HEK293T (cell line): Measurements from ENCODE around the gene SLC16A11.
"Not testable (repeated sequence)": the region's sequence is repeated elsewhere in the genome, so short reads cannot be mapped to it uniquely, and the experiment has no call there.

Source experiments
- CTCF ChIA-PET: fragments of 350-600 bp; formaldehyde crosslinking; extraction: SDS; loops from one replicate; lab custom pipeline; 2021; ENCODE audit warnings: antibody characterized with exemption, inconsistent platforms; lab: Yijun Ruan, JAX
- POLR2A ChIA-PET: fragments of 350-600 bp; formaldehyde crosslinking; extraction: SDS; loops from one replicate; lab custom pipeline; 2020; ENCODE audit warnings: antibody characterized with exemption, inconsistent platforms; lab: Yijun Ruan, JAX
- DNase-seq: peaks from one replicate; pipeline ENCODE4 v3.0.0; 2012; ENCODE audit warnings: mixed read lengths; ENCODE audit errors: extremely low spot score
- ARNT ChIP-seq: fragments of 450-650 bp; IDR thresholded peaks from 2 replicates; pipeline ENCODE4 v1.6.1; 2017; ENCODE audit warnings: mild to moderate bottlenecking
- BHLHE40 ChIP-seq: fragments of 450-650 bp; IDR thresholded peaks from 2 replicates; pipeline ENCODE4 v1.6.1; 2016; ENCODE audit warnings: mild to moderate bottlenecking, moderate library complexity, borderline replicate concordance
- CTBP1 ChIP-seq: fragments of 450-650 bp; IDR thresholded peaks from 2 replicates; pipeline ENCODE4 v1.6.1; 2016; ENCODE audit warnings: borderline replicate concordance
- ELF4 ChIP-seq: fragments of 450-650 bp; IDR thresholded peaks from 2 replicates; pipeline ENCODE4 v1.6.1; 2017; ENCODE audit warnings: antibody characterized with exemption
- FOXA1 ChIP-seq: fragments of 450-650 bp; IDR thresholded peaks from 2 replicates; pipeline ENCODE4 v1.6.1; 2016; ENCODE audit warnings: mild to moderate bottlenecking
- FOXK2 ChIP-seq: fragments of 450-650 bp; IDR thresholded peaks from 2 replicates; pipeline ENCODE4 v1.6.1; 2016; ENCODE audit warnings: mild to moderate bottlenecking
- FOXM1 ChIP-seq: fragments of 450-650 bp; IDR thresholded peaks from 2 replicates; pipeline ENCODE4 v1.6.1; 2017; ENCODE audit warnings: mild to moderate bottlenecking, borderline replicate concordance
- HDGF ChIP-seq: fragments of 450-650 bp; IDR thresholded peaks from 2 replicates; pipeline ENCODE4 v1.6.1; 2017; ENCODE audit warnings: antibody characterized with exemption, borderline replicate concordance
- L3MBTL2 ChIP-seq: fragments of 450-650 bp; conservative IDR thresholded peaks from 2 replicates; pipeline ENCODE4 v1.6.1; 2016; ENCODE audit warnings: mild to moderate bottlenecking
- LEF1 ChIP-seq: fragments of 450-650 bp; IDR thresholded peaks from 2 replicates; pipeline ENCODE4 v1.6.1; 2017; ENCODE audit warnings: mild to moderate bottlenecking, borderline replicate concordance
- NFRKB ChIP-seq: fragments of 450-650 bp; IDR thresholded peaks from 2 replicates; pipeline ENCODE4 v1.6.1; 2016; ENCODE audit warnings: mild to moderate bottlenecking, moderate library complexity
- PKNOX1 ChIP-seq: fragments of 450-650 bp; IDR thresholded peaks from 2 replicates; pipeline ENCODE4 v1.6.1; 2016
- SP1 ChIP-seq: fragments of 450-650 bp; IDR thresholded peaks from 2 replicates; pipeline ENCODE4 v1.6.1; 2017
- SUZ12 ChIP-seq: fragments of 450-650 bp; IDR thresholded peaks from 2 replicates; pipeline ENCODE4 v1.6.1; 2016; ENCODE audit warnings: mild to moderate bottlenecking
- TARDBP ChIP-seq: fragments of 450-650 bp; IDR thresholded peaks from 2 replicates; pipeline ENCODE4 v1.6.1; 2016
- ZNF384 ChIP-seq: fragments of 450-650 bp; IDR thresholded peaks from 2 replicates; pipeline ENCODE4 v1.6.1; 2016

The SLC16A11 gene

GRCh38 chr17:7043497-7044198, at the start of gene SLC16A11:
TSS of gene SLC16A11 (minus strand) at chr17:7044092. CDS start at chr17:7043513, 579 bp downstream.
- ChIA-PET POLR2A (interaction anchor here (0.6 kb wide), 1 partner anchor 8 kb away, joined by 3 read pairs; the partner anchor contains the start of gene SLC16A13), CTCF (no interaction called here)
- no peak for DNase-seq
- TF ChIP-seq BHLHE40 (no peak), ZNF384 (no peak), TARDBP (no peak), LEF1 (no peak)

DNA sequence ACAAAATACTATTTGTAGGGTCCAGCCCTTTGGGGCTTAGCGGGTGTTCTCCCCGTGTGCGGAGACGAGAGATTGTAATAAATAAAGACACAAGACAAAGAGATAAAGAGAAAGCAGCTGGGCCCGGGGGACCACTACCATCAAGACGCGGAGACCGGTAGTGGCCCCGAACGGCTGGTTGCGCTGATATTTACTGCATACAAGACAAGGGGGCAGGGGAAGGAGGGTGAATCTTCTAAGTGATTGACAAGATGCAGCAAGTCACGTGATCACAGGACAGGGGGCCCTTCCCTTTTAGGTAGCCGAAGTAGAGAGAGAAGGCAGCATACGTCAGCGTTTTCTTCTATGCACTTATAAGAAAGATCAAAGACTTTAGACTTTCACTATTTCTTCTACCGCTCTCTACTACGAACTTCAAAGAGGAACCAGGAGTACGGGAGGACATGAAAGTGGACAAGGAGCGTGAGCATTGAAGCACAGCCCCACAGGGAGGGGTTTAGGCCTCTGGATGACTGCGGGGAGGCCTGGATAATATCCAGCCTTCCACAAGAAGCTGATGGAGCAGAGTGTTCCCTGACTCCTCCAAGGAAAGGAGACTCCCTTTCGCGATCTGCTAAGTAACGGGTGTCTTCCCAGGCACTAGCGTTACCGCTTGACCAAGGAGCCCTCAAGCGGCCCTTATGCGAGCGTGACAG, 47.6 kb upstream of the SLC16A11 start:
- DNase-seq, POLR2A ChIA-PET, CTCF ChIA-PET: not testable (repeated sequence)

GRCh38 chr17:7089570-7089969, 45.7 kb upstream of the SLC16A11 start:
- CTCF ChIA-PET, POLR2A ChIA-PET, DNase-seq: not testable (repeated sequence)

- DNase-seq, POLR2A ChIA-PET, CTCF ChIA-PET: not testable (repeated sequence)
Measured at GRCh38 chr17:7088442-7088841, 44.5 kb upstream of the SLC16A11 start.

GRCh38 chr17:7084088-7084487, 40.2 kb upstream of the SLC16A11 start:
- no peak for DNase-seq

GRCh38 chr17:7083592-7083991, 39.7 kb upstream of the SLC16A11 start:
- no peak for TF ChIP-seq ELF4
- no peak for TF ChIP-seq CTBP1
- TF ChIP-seq FOXK2, result no peak
- TF ChIP-seq HDGF, result no peak
- TF ChIP-seq PKNOX1, result no peak
- no peak for TF ChIP-seq ARNT
- no peak for TF ChIP-seq FOXM1
- no peak for TF ChIP-seq NFRKB
- no peak for TF ChIP-seq SP1
- DNase-seq, result no peak
- ChIA-PET CTCF (no interaction called here), POLR2A (interaction anchor here (1.1 kb wide), 1 partner anchor 9 kb away, joined by 4 read pairs; no protein-coding TSS in a partner anchor)

More at GRCh38 chr17:7084088-7084487, 40.2 kb upstream of the SLC16A11 start:
- no peak for TF ChIP-seq LEF1
- no peak for TF ChIP-seq CTBP1
- no peak for TF ChIP-seq PKNOX1
- TF ChIP-seq SP1, result no peak
- TF ChIP-seq SUZ12, result no peak
- TF ChIP-seq HDGF, result no peak
- no peak for TF ChIP-seq ARNT
- no peak for TF ChIP-seq BHLHE40
- TF ChIP-seq TARDBP, result no peak
- TF ChIP-seq NFRKB, result no peak
- no peak for TF ChIP-seq FOXK2
- TF ChIP-seq L3MBTL2, result no peak
- TF ChIP-seq FOXM1, result no peak
- no peak for TF ChIP-seq ELF4
- no peak for TF ChIP-seq ZNF384
- TF ChIP-seq FOXA1, result no peak
- ChIA-PET CTCF (interaction anchor here (1.0 kb wide), 1 partner anchor 49 kb away, joined by 5 read pairs; no protein-coding TSS in a partner anchor), POLR2A (interaction anchor here (1.1 kb wide), 1 partner anchor 9 kb away, joined by 4 read pairs; no protein-coding TSS in a partner anchor)

- DNase-seq, result no peak
- POLR2A ChIA-PET, result no interaction called here
- no peak for TF ChIP-seq SUZ12
- TF ChIP-seq NFRKB, result no peak
- no peak for TF ChIP-seq FOXA1
- no peak for TF ChIP-seq TARDBP
- TF ChIP-seq ZNF384, result no peak
- no peak for TF ChIP-seq ELF4
- TF ChIP-seq FOXM1, result no peak
- TF ChIP-seq SP1, result no peak
- TF ChIP-seq L3MBTL2, result no peak
- no peak for TF ChIP-seq LEF1
- no peak for TF ChIP-seq CTBP1
- CTCF ChIA-PET, result no interaction called here
Measured at GRCh38 chr17:7081341-7082062, 37.6 kb upstream of the SLC16A11 start.
